Measurements from ENCODE around the gene HOXC5. TPM values are rescaled to one million over a fixed set of nuclear protein-coding genes. Genes with fewer than 3 reads are reported as not detected.

HOXC5 gene
- total RNA-seq, 6 experiments from 2014 or later = not detected

- no peak for ATAC-seq
Measured at GRCh38 chr12:54056110-54056509, 23.3 kb downstream of the HOXC5 start.

GRCh38 chr12:54058128-54058768 is 25.4 kb downstream of the HOXC5 start:
- DNase-seq (no peak), ATAC-seq (no peak)
- Histone ChIP-seq H3K27ac (no peak overlapping the region), H3K9me3 (no peaks in the 10 kb centered on the region), H3K4me1 (no peaks in the 10 kb centered on the region), H3K4me3 (no peak overlapping the region), H3K27me3 (peaks cover 0 to 3% of the 10 kb centered on the region in 2 donors), H3K36me3 (no peaks in the 10 kb centered on the region)
- 22% methylated on average over 11 of the region's 14 CpGs for WGBS (ENCODE audit: insufficient coverage, low coverage, low lambda C conversion rate, missing lambda C conversion rate)
- intact Hi-C loops (cut with DNase I) = no loop called here
- TF ChIP-seq POLR2A (IDR thresholded peaks at IDR 0.05) = no peak
- TF ChIP-seq, protein P1, sequence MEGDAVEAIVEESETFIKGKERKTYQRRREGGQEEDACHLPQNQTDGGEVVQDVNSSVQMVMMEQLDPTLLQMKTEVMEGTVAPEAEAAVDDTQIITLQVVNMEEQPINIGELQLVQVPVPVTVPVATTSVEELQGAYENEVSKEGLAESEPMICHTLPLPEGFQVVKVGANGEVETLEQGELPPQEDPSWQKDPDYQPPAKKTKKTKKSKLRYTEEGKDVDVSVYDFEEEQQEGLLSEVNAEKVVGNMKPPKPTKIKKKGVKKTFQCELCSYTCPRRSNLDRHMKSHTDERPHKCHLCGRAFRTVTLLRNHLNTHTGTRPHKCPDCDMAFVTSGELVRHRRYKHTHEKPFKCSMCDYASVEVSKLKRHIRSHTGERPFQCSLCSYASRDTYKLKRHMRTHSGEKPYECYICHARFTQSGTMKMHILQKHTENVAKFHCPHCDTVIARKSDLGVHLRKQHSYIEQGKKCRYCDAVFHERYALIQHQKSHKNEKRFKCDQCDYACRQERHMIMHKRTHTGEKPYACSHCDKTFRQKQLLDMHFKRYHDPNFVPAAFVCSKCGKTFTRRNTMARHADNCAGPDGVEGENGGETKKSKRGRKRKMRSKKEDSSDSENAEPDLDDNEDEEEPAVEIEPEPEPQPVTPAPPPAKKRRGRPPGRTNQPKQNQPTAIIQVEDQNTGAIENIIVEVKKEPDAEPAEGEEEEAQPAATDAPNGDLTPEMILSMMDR (IDR thresholded peaks at IDR 0.05) = no peak

More at GRCh38 chr12:54056110-54056509, 23.3 kb downstream of the HOXC5 start:
- Histone ChIP-seq H3K36me3 (no peaks in the 10 kb centered on the region), H3K4me1 (no peaks in the 10 kb centered on the region), H3K9me3 (no peaks in the 10 kb centered on the region), H3K4me3 (no peak overlapping the region), H3K27me3 (peaks cover 0 to 20% of the 10 kb centered on the region in 2 donors), H3K27ac (no peak overlapping the region)
- DNase-seq = no peak
- TF ChIP-seq, protein P1 (IDR thresholded peaks at IDR 0.05) = no peak
- no peak for TF ChIP-seq POLR2A (IDR thresholded peaks at IDR 0.05)
- intact Hi-C loops (cut with DNase I) = no loop called here

DNA sequence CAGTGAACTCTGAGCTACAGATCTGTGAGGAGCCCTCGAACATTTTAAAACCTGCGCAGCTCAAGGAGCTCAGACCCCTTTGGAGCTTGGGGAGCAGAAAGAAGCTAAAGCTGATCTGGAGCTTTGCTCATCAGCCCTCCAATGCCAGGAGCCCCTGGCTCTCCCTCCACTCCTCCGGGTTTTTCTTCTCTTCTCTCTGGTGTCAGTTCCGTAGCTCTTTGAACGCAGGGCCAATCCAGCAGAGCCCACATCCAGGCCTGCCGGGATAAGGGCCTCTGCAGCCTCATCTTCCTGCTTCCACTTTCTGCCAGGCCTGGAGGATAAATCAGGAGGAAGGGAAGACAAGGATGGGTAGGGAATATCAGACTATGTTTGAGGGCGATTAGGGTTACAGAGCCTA is 26.8 kb downstream of the HOXC5 start:
- ATAC-seq (no peak), DNase-seq (no peak)
- no peak overlapping the region for H3K4me3 ChIP-seq
- H3K4me1 ChIP-seq = no peaks in the 10 kb centered on the region
- no peaks in the 10 kb centered on the region for H3K9me3 ChIP-seq
- TF ChIP-seq POLR2A (IDR thresholded peaks at IDR 0.05) = no peak
- TF ChIP-seq, protein P1 (IDR thresholded peaks at IDR 0.05) = no peak
- intact Hi-C loops (cut with DNase I) = no loop called here
- no peak overlapping the region for H3K27ac ChIP-seq
- H3K36me3 ChIP-seq = no peaks in the 10 kb centered on the region
- no peaks in the 10 kb centered on the region for H3K27me3 ChIP-seq
- 19% methylated on average over 4 of the region's 7 CpGs for WGBS (ENCODE audit: insufficient coverage, low coverage, low lambda C conversion rate, missing lambda C conversion rate)

DNA sequence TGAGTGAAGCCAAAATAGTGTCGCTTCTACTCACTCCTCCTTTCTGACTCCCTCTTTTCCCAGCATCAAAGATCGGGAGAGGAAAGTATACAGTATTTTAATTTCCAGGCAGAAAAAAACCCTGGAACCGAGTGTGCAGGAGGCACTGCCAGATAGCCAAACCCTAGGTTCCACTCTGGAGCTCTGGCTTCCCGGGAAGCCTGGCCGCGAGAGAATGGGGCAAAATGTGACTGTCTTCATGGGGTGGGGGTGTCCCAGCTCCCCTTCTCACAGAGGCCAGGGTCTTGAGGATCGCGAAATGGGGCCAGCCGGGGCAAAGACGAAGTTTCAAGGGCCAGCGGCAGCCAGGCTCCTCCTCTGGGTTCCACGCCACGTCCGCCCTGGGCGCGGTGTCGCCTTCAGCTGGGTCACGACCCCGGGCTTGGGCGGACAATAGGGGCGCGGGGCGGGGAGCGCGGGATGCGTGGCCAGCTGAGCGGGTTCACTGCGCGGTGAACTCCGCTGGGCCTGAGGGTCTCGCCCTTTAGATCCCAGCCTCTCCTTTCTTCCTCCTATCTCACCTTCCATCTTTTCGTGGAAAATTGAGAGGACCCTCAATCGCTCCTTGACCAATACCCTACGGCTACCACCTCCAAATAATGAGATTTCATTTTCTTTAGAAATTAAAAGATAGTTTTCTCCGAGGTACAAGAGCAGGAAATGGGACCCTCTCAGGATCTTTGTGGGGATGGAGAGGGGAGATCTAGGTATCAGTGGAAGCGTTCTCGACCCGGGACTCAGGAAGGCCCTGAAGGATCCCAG is 27.5 kb downstream of the HOXC5 start:
- intact Hi-C loops (cut with DNase I) = no loop called here
- 12% methylated on average over 22 of the region's 38 CpGs for WGBS (ENCODE audit: insufficient coverage, low coverage, low lambda C conversion rate, missing lambda C conversion rate)
- no peak overlapping the region for H3K27ac ChIP-seq
- H3K36me3 ChIP-seq = no peaks in the 10 kb centered on the region
- DNase-seq (no peak), ATAC-seq (no peak)
- H3K4me3 ChIP-seq = no peak overlapping the region
- no peaks in the 10 kb centered on the region for H3K27me3 ChIP-seq
- H3K9me3 ChIP-seq = no peaks in the 10 kb centered on the region
- TF ChIP-seq, protein P1 (IDR thresholded peaks at IDR 0.05) = no peak
- no peaks in the 10 kb centered on the region for H3K4me1 ChIP-seq
